NCI-H1930 (cell line): ENCODE data around the gene PPARGC1A.

Source experiments
- DNase-seq, 2 experiments: peaks; one replicate each; lab custom pipeline; 2025; lab: John Stamatoyannopoulos, UW

The PPARGC1A gene

DNA sequence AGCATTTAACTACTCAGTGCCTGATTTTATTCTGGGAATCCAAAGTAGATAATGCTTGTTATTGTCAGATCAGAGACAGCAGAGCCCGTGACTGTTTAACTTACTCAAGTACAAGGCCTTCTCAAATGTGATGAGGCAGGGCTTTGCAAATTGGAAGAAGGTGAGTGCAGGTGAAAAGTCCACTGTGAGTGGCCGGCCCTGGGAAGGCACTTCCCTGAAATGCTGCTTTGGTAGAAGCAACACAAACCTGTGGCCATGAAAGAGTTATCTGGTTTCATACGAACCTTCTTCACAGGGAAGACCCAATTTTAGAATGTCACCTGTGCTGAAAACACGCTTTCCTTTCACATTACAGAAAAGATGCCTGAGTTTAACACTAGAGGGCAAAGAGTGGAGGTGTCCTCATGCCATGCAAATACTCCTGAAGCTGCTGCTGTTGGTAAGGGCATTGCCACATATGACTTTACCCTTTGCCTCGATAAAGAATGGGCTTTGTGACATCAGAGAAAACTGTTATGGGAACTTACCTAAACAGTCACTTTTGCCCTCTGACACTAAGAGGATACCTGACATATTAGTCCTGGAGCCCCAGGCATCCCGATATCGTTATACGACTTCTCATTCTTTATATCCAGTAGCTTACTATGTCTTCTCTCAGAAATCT lies 8.0 kb downstream of the PPARGC1A start:
- DNase-seq, result no peak

DNA sequence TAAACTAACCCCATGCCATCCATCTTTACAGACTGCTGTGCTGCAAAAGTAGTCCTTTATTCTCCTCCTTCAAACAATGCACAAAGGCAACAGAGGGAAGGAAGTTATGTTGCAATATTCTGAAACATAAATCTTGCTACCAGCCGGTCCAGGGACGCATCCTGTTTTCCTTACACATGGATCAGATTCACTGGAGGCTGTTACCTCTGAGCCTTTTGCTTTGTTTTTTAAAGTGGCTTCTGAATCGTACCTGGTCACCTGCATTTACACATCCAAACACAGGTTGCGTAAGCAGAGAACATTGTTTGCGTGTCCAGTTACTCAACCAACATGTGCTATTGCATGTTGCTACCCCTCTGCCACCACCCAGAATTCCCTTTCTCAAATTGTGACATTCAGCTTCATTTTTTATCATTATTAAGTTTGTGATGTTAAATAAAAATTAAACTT lies 8.8 kb downstream of the PPARGC1A start:
- peak in 1 of 2 experiments; percentile 28 for DNase-seq

DNA sequence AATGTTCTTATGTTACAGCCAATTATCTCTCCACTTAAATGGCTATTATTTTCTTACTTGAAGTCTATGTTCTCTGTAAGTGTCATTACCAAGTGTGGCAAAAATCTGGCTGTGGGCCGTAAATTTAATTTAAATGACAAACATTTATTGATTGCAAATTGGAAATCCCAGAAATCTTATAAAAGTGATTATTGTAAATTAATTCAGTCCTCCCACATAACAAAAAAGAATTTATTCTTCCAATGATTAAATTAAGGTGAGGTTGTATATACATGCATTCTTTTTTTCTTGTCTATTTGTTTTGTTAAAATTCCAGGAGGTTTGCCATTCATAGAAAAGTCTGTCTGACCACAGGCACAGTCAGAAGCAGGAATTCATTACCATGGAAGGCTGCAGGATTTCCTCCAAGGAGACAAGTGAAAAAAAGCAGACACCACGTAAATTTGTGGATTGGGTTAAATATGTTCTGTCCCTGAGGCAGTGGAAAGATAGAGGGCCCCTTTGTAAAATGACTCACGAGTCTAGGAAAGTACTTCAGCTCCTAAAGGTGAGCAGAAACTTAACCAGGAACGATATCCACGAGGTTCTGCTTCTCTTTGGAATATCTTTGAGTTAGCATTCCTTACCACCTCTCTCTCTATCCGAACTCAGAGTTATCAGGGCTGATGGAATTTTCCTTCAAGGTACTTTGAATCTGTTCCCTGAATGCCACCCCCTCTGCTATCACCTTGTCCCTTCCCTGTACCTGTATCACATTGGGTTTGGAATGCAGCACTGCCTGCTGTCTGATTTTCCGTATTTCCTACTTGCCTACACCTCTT lies 10.7 kb downstream of the PPARGC1A start:
- DNase-seq, result no peak

DNA sequence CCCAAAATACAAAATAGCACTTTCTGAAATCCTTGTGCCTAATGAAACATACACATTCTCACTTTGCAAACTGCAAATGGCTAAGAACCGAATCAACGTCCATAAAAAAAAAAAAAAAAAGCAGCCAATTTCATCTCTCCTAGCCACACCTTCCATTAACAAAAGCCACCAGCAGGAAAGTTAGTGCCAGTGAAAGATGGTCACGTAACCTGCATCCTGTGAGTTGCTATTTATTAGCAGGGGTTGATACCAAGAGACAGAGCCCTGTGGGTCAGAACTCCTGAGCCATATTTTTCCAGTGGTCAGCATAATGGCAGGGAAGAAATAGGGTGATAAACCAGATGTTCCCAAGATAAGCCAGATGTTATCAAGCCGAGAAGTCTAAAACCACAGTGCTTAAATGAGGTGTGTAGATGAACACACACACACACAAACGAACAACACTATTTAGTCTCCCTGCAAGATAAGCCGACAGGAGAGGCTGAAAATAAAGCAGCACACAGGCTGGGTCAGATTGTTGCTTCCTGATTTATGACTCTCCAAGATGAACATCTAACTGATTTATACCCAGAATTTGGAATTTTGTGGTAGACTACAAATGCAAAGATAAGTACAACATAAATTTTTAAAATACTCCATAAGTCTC lies 11.5 kb downstream of the PPARGC1A start:
- DNase-seq, result no peak

DNA sequence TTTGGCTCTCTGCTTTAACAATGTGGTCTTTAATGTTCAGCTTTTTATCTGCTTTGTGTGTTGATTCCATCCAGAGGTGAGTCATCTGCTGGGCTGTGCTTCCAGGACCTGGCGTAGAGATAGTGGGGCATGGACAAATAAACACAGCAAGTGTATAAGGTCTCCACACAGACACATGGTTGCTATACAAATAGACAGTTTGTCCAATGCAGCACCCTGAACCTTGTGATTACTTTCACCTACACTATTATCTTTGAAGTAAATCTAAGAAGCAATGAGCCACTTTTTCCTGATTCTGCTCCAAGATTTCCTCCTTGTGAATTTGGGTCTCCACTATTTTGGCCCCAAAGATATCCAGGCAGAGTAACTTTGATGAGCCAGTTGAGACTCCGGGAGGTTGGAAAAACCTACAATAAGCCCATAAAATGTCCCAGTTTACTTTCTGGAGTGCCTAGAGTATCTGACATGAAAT lies 12.1 kb downstream of the PPARGC1A start:
- DNase-seq, result no peak

DNA sequence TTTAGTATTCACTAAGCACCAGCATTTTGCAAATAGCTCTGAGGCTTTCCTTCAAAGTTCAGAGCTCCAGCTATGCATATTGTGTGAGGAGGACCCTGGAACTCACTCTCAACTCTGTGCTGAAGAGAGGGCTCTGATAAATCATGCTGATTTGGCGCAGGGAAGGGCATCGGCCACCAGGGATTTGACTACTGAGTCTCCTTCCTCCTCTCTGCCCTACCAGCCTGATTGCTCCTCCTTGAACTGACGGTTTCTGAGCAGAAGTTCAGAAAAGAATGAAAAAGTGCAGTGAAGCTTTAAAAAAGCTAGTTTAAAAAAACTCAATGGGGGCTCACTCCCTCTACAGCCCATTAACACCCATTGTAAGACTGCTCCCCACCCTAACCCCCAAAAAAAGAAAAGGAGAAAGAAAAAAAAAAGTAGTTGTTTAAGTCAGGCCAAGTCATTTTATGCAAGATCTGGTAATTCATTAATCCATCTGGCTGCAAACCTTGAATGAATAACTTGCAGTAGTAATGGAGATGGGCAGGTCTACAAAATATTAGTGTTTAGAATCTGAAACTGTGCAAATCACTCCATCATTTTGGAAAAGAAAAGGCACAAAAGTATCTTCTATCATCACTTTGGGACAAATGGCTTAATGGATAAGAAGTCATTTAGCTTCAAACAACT lies 13.3 kb downstream of the PPARGC1A start:
- DNase-seq, result no peak

DNA sequence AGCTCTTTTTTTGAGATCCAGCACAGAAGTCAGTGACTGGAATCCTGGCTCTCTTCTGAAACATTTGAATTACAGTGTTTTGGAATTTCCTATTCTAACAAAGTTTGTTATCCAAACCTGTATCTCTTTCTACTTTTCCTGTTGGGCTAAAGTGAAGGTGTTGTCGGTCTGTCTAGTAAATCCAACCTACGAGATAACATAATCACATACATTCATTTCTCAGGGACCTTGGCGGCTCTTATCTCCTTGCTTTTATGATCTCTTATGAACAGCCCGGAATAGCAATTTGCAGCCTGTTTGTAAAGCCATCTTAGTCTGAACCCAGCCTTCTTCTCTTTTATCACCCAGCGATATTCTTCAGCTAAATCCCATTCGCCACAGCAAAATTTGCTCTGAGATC lies 14.5 kb downstream of the PPARGC1A start:
- no peak for DNase-seq

DNA sequence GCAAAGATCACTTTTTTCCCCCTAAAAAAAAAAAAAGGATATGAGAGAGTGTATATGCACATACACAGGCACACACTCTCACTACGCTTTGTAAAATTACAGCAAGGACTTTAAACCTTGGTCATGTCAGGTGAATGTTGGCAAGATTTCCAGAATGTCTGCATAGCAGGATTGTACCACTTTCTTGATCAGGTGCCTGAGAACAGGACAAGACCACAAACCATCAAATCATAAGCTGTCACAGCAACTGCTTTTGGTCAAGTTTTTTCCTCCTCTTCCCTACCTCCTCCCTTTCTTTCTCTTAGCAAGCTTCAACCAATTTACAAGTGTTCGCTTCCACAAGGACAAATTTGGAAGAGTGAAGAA lies 15.3 kb downstream of the PPARGC1A start:
- no peak for DNase-seq

DNA sequence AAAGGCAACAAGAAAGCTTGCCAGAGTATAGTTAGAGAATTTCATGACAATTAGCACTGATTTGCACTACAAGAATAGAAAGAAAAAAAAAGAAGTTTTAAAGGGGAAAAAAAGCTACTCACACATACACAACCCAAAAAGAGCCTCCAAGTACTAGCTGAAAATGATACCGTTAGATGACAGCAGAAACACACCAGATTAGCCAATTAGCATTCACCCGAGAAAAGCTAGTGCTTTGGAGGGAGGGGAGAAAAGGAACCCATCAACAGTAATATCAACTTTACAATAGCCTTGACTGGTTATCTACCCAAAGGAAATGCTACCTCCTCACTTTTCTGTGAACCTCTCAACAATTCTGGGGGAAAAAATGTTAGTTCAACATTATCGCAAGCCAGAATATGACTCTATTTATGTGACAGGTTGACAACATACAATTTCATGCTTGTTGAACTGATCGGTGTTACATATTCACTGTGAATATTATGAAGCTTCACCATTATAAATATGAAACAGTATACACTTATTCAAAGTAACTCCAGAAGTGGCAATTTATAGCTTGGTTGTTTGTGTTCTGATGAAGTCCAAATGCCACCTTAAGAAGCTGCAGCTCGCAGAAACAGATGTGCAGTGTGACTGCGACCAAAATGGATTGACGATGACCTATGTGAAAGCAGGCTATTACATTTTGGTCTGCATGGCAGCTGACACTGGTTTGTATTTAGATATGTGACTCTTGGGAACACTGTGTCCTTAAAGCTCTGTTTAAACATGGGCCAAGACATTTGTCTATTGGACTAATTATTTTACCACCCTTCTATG lies 15.9 kb downstream of the PPARGC1A start:
- DNase-seq, result no peak

DNA sequence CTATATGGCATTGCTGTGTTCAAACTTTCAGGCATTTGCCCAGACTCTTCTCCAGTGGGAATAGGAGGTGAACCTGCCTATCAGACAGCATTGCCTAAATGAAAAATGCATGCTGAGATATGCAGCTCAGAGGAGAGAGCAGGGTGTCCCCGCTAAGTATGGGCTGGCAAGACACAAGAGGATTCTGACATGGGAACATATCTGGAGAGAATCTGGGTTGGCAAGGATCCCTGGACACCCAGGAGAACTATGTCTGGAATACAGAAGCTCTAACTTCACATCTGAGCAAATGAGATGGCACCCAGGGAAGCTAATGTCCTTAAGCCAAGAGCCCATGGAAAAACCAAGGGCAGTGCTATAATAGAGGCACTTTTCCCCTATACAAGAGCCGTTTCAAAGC lies 18.4 kb downstream of the PPARGC1A start:
- DNase-seq, result no peak

DNA sequence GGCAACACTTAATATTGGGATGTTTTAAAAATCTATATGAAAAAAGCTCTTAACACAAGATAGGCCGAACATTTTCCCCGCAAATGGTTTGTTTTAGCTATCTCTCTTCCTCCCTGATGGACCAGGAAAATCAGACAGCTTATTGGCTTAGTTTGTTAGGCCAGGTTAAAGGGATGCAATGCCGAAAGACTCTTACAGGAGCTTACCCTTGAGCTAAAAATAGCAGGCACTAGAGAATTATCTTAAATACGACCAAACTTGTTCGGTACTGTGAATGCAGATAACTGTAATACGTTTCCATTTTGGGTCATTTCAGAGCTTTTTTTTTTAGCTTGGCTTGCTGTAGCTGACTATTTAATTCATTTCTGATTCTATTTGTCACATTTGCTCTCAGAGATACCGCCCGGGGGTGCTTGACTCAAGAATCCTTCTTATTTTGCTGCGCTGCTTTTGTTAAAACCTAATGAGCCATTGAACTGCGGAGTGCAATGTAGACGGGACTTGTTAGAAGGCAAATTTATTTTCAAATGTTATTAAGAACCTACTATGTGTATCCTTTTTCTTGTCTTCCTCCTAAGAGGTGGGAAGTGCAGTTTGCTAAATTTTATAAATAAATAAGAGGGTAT lies 23.3 kb downstream of the PPARGC1A start:
- no peak for DNase-seq

DNA sequence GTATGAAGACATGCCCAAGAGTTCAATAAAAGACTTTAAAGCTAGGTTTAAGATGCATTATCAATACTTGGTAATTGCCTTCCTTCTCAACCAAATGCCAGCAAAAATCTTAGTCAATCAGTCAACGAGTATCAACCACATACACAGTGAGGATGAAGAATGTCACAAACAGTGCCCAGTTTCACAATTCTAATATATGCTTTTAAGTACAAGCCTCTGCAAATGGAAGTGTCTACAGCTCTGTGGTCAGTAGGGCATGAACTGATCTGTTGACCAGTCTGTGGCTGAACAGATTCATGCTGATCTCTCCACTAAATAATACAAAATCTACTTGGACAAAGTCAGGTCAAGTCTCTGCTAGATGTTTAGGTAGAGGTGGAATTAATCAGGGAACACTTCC lies 27.9 kb downstream of the PPARGC1A start:
- no peak for DNase-seq

DNA sequence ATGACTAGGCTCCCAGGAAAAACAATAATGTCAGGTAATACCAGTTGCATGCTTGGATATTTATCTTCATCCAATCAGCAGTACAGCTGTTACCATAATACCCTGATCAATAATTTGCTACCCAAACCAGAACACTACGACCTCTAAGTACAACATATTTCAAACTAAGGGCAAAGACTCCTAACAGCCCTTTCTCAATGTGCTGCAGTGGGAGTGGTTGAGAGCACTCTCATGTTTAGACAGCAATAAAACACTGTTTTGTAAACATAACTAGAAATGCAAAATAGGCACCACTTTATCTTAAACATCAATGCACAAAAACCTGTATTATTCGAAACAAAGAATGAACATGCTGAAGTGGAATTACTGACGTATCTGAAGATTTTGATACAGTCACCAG lies 28.9 kb downstream of the PPARGC1A start:
- DNase-seq, result no peak

DNA sequence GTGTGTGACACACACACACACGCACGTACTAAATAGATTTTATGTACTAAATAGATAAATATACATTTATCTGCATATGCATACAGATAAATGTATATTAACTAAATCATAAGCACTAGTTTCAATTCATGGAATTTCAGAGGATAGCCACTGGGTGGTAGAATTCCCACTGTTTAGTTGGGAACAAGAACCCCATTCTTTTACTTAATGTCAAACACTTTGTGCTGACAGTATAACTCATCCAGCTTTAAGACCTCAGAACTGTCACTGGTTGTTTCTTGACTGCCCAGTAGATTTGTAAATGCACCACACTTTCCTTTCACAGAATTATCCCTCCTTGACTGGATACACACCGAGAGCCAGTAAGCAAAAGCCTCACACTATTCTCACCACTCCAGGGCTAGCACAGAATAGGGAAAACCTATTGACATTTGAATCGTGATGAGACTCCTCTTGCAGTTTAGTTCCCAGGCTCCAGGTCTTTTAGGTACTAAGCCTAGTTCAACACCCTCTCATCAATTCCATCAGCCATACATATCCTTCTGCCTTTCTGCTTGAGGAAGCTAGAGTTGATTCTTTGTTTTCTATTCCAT lies 32.4 kb downstream of the PPARGC1A start:
- DNase-seq, result no peak

DNA sequence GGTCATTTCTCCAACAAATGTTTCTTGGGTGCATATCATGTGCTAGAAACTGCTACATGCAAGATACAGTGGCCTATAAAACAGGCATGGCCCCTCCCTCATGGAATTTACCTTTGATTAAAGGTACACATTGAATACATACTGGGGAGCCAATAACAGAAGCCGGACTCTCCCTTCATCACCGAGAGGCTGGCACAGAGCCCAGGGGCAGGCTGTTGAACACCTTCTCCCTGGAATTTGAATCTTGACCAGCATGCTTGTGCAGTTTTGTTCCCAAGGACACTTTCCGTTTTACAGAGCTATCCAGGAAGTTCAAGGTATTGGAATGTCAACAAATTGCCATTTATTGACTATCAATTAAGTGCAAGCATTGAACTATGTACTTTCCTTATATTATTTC lies 33.2 kb downstream of the PPARGC1A start:
- no peak for DNase-seq

DNA sequence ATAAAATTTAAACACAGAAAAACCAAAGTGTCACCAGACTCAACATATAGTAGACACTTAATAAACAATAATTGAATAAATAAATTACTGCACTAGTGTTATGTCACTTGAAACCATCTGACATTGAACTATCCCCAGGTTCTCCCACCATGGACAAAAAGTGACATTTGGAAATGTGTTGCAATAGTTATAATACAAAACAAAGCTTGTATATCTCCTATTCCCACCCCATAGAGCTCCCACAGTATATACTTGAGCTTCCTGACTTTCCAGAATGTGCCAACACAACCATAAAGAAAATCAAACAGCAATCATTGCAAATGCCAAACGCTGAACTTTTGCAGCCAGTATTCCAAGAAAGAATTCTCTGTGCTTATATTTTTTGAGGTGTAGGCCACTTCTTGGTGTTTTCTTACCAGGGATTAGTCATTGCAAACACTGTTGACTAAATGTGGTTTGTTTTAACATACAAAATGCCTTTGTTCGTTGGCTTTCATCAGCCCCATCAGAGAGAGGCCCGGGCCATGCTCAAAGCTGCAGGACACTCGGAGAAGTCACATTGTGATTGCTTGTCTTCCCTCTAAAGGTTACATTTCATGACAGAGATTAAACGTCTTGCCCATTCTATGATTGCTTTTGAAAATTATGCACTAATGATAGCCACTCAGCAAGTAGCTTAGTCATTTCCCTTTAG lies 33.8 kb downstream of the PPARGC1A start:
- no peak for DNase-seq

DNA sequence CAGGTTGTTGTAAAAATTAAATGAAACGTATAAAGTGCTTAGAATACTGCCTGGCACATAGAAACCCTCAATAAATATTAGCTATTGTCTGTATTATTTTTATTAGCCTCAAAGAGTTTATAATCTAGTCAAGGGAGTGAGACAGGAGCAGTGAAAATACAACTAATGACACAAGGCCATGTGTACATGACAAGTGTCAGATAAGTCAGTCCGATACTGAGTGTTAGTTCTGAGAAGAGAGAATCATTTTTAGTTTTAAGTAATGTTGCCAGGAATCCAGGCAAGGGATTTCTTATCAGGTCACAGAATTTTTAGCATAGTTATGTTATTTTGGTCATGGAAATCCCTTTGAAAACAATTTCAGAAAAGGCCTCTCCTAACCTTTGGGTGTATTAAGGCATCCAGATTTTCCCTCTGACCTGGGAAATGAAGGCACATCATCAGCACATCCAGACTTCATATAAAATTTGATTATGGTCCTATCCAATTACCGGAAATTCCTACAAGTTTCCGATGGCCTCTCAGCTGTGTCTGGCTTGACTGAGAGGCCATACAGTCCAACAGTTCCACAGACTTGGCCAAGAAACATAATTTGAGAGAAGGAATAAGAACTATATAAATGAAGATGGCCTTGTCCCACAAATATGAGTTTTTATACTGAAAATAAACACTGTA lies 35.7 kb downstream of the PPARGC1A start:
- no peak for DNase-seq

DNA sequence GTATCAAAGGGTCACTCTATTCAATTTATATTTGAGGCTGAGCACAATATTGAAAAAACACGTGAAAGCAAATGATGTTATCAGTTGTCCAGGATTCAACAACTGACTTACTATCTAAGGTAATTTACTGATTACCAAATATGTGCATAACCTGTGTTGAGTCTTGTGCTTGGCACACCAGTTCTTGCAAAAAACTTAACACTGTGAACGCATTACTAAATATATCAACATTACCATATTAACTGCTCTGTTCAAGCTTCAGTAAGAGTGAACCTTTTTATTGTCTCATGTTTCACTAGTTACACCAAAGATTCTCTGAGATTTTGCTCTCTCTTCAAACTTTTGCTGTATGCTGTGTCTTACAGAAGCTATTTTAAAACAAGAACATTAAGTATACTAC lies 38.4 kb downstream of the PPARGC1A start:
- no peak for DNase-seq

DNA sequence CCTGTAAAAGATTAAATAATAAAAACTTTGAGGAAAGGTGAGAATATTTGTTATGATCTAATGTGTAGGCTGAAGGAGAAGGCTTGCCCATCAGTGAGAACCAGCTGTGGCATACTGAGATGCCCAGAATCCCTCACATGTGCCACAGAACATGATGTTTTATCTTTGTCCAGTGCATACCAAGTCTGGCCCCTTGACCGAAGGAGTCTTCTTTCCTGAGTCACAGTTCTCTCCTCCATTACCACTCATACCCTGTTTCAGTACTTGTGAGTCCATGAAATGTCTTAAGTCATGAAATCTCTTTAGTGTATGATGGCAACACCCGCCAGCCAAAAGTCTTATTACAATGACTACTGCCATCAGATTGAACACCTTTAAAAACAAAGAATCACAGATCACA lies 42.7 kb downstream of the PPARGC1A start:
- no peak for DNase-seq

DNA sequence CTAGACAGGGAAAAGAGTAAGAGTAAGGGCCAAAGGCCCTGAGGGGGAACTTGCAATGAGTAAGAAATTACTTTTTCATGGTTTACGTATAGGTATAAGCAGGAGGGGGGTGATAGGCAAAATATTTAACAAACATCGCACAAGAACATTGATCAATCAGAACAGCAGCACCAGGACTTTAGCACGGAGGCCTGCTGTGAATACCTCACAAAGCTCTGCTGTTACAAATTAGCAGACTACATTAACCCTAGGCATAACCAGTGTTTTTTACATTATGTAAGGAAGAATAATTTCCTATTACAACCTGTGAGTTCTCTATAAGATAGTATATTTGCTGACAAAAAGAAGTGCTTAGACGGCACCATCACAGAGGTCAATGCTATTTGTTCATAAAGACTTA lies 44.9 kb downstream of the PPARGC1A start:
- DNase-seq, result no peak
